GM12878 (cell line): ENCODE measurements around the gene TRPM3. TPM values are rescaled to one million over a fixed set of nuclear protein-coding genes. Genes with fewer than 3 reads are reported as not detected.

Source experiments
- ATAC-seq: fragments of 200-7000 bp; cut with Tn5 transposase; 3 replicates; pipeline ENCODE4 v1.9.1; 2020; ENCODE audit warnings: mild to moderate bottlenecking, moderate library complexity
- BruUV-seq: library from RNA; stranded (reverse); fragments of 400-500 nt; replicated peaks from 2 replicates; lab custom pipeline; 2021; lab: Mats Ljungman, UMichigan
- CTCF ChIA-PET: fragments of 300-600 bp; sonication (Branson Sonifier 250); formaldehyde crosslinking; extraction: SDS; loops from one replicate; lab custom pipeline; 2021; ENCODE audit warnings: inconsistent platforms; lab: Yijun Ruan, JAX
- POLR2A ChIA-PET: fragments of 350-600 bp; formaldehyde crosslinking; extraction: SDS; loops from one replicate; lab custom pipeline; 2021; ENCODE audit warnings: inconsistent platforms; lab: Charles Lee
- RAD21 ChIA-PET: fragments of 300-600 bp; sonication (Branson Sonifier 250); formaldehyde crosslinking; loops from one replicate; lab custom pipeline; 2023; ENCODE audit warnings: antibody characterized with exemption; ENCODE audit not compliant: unreplicated experiment; lab: Charles Lee
- SMC1A ChIA-PET: fragments of 300-600 bp; sonication (Branson Sonifier 250); formaldehyde crosslinking; loops from one replicate; lab custom pipeline; 2023; ENCODE audit not compliant: unreplicated experiment, uncharacterized antibody; lab: Charles Lee
- DNase-seq: peaks from one replicate; pipeline ENCODE4 v3.0.0-alpha.2; 2011; ENCODE audit warnings: low read depth, low spot score
- FAIRE-seq: peaks from 3 replicates; lab custom pipeline; 2011; peaks lifted over from hg19 to GRCh38; lab: Jason Lieb, UNC
- H2AFZ ChIP-seq: 2 replicates; pipeline ENCODE4 v1.6.0; 2011; ENCODE audit warnings: low read depth, low read length, control low read depth; ENCODE audit not compliant: control insufficient read depth
- H3K27ac ChIP-seq: 2 replicates; pipeline ENCODE4 v1.5.1; 2011; ENCODE audit warnings: control low read depth; ENCODE audit not compliant: control insufficient read depth, insufficient read depth
- H3K27me3 ChIP-seq, 2 experiments: replicated peaks in 1 of 2; 2 replicates each; pipeline versions ENCODE4 v1.6.0 to v1.6.1; 2011; ENCODE audit warnings: low read length in 1 of 2; ENCODE audit not compliant: control insufficient read depth in 2 of 2, insufficient read depth in 2 of 2
- H3K36me3 ChIP-seq, 2 experiments: 2 replicates each; pipeline ENCODE4 v1.5.1; 2011; ENCODE audit warnings: low read length in 1 of 2; ENCODE audit not compliant: control insufficient read depth in 2 of 2, insufficient read depth in 2 of 2
- H3K4me1 ChIP-seq: 2 replicates; pipeline ENCODE4 v1.6.1; 2011; ENCODE audit warnings: mild to moderate bottlenecking, low read length, moderate library complexity, mixed read lengths; ENCODE audit not compliant: control insufficient read depth, insufficient read depth
- H3K4me2 ChIP-seq: 2 replicates; pipeline ENCODE4 v1.6.0; 2011; ENCODE audit warnings: control low read depth; ENCODE audit not compliant: control insufficient read depth, insufficient read depth
- H3K4me3 ChIP-seq: fragments of 200-600 bp; sonication (generic); 2 replicates; pipeline ENCODE4 v1.5.1; 2016
- H3K79me2 ChIP-seq: 2 replicates; pipeline ENCODE4 v1.6.0; 2011; ENCODE audit warnings: low read length; ENCODE audit not compliant: control insufficient read depth, insufficient read depth
- H3K9ac ChIP-seq: 2 replicates; pipeline ENCODE4 v1.8.0; 2011; ENCODE audit warnings: low read length, control low read depth, mixed read lengths; ENCODE audit not compliant: control insufficient read depth, insufficient read depth
- H3K9me3 ChIP-seq: replicated peaks from 3 replicates; pipeline ENCODE4 v1.5.1; 2011; ENCODE audit warnings: mild to moderate bottlenecking, low read length; ENCODE audit not compliant: control insufficient read depth, insufficient read depth
- H4K20me1 ChIP-seq: 2 replicates; pipeline ENCODE4 v1.6.0; 2011; ENCODE audit not compliant: control insufficient read depth, insufficient read depth
- BHLHE40 ChIP-seq, 2 experiments: fragments of 450-650 bp in 1 of 2; IDR thresholded peaks; 2 replicates each; pipeline ENCODE4 v1.6.1; 2011 to 2017; ENCODE audit warnings: low read depth in 2 of 2, borderline replicate concordance in 1 of 2, improper control_type of control experiment in 1 of 2, low read length in 1 of 2, mild to moderate bottlenecking in 1 of 2
- CEBPB ChIP-seq, 2 experiments: fragments of 150-350 bp in 1 of 2; IDR thresholded peaks; 2 replicates each; pipeline ENCODE4 v1.6.1; 2012 to 2014; ENCODE audit warnings: low read depth in 2 of 2, low read length in 2 of 2, borderline replicate concordance in 1 of 2, inconsistent platforms in 1 of 2
- CHD1 ChIP-seq: IDR thresholded peaks from 2 replicates; pipeline ENCODE4 v1.6.1; 2012; ENCODE audit warnings: low read depth, low read length, improper control_type of control experiment
- DPF2 ChIP-seq: fragments of 450-650 bp; IDR thresholded peaks from 2 replicates; pipeline ENCODE4 v1.6.1; 2017; ENCODE audit warnings: mild to moderate bottlenecking
- FOS ChIP-seq: IDR thresholded peaks from 3 replicates; pipeline ENCODE4 v1.6.1; 2011; ENCODE audit warnings: borderline replicate concordance; ENCODE audit not compliant: insufficient read length; ENCODE audit errors: extremely low read depth
- FOXM1 ChIP-seq: IDR thresholded peaks from 2 replicates; pipeline ENCODE4 v1.6.1; 2012; ENCODE audit warnings: low read depth, mild to moderate bottlenecking, inconsistent platforms, low read length, moderate library complexity
- MEF2B ChIP-seq: fragments of 450-650 bp; IDR thresholded peaks from 2 replicates; pipeline ENCODE4 v1.6.1; 2018; ENCODE audit warnings: mild to moderate bottlenecking, moderate library complexity; ENCODE audit not compliant: partially characterized antibody, poor library complexity, severe bottlenecking
- MTA2 ChIP-seq: fragments of 450-650 bp; IDR thresholded peaks from 2 replicates; pipeline ENCODE4 v1.6.1; 2016; ENCODE audit warnings: low read depth, mild to moderate bottlenecking, moderate library complexity
- RFX5 ChIP-seq: IDR thresholded peaks from 2 replicates; pipeline ENCODE4 v1.6.1; 2011; ENCODE audit warnings: low read depth, low read length, improper control_type of control experiment
- SMARCA5 ChIP-seq: fragments of 450-650 bp; IDR thresholded peaks from 2 replicates; pipeline ENCODE4 v1.6.1; 2017; ENCODE audit warnings: mild to moderate bottlenecking
- SMC3 ChIP-seq: IDR thresholded peaks from 2 replicates; pipeline ENCODE4 v1.6.1; 2011; ENCODE audit warnings: low read length, improper control_type of control experiment, borderline replicate concordance
- SUPT20H ChIP-seq: IDR thresholded peaks from 2 replicates; pipeline ENCODE4 v1.6.1; 2011; ENCODE audit warnings: low read depth, mild to moderate bottlenecking, low read length, moderate library complexity, borderline replicate concordance; ENCODE audit not compliant: control insufficient read depth
- SUZ12 ChIP-seq: fragments of 200-600 bp; sonication (generic); IDR thresholded peaks from one replicate; pipeline ENCODE4 v1.6.1; 2018; ENCODE audit warnings: antibody characterized with exemption, mild to moderate bottlenecking; ENCODE audit not compliant: unreplicated experiment
- ZNF207 ChIP-seq: fragments of 450-650 bp; IDR thresholded peaks from 2 replicates; pipeline ENCODE4 v1.6.1; 2014; ENCODE audit warnings: antibody characterized with exemption, mild to moderate bottlenecking, borderline replicate concordance
- WGBS: methylation state at CpG from one replicate; pipeline ENCODE4 v1.1.6; 2016; ENCODE audit warnings: low lambda C conversion rate; ENCODE audit not compliant: insufficient replicate concordance, insufficient coverage; ENCODE audit errors: missing lambda C conversion rate; 5-methylcytosine and 5-hydroxymethylcytosine counted together
- in situ Hi-C: fragments of 300-500 bp; cut with MboI; formaldehyde crosslinking; loops from 9 replicates; pipeline ENCODE4 v1.14.3; 2018; ENCODE audit warnings: mixed read lengths
- intact Hi-C: fragments of 100-400 bp; cut with micrococcal nuclease; formaldehyde crosslinking; loops from one replicate; pipeline ENCODE4 v1.14.2; 2022; ENCODE audit not compliant: unreplicated experiment
- polyA plus RNA-seq, 11 experiments: library from polyadenylated mRNA; depleted of rRNA in 4 of 11; unstranded in 6 of 11; stranded (reverse) in 5 of 11; fragments of >200 nt; fragmentation: Nextera tagmentation in 4 of 11; fragmentation: Illumina TruSeq in 1 of 11; extraction: Ambion mirVana in 4 of 11; extraction: Trizol in 1 of 11; gene quantifications; 1 replicate in 1 of 11; 2 replicates in 10 of 11; pipeline versions ENCODE4 v1.2.1 to v1.2.3, GENCODE V29; 2011 to 2016; ENCODE audit warnings: inconsistent platforms in 2 of 11, missing spikeins in 2 of 11, low read depth in 1 of 11
- total RNA-seq, 4 experiments: library from RNA; depleted of rRNA in 3 of 4; stranded (reverse); fragments of >200 nt in 3 of 4; fragmentation: Illumina TruSeq in 1 of 4; extraction: Trizol in 1 of 4; gene quantifications; 2 replicates each; pipeline versions ENCODE4 v1.2.1 to v1.2.3, GENCODE V29; 2013 to 2021

The TRPM3 gene
- total and polyA plus RNA-seq, 10 of the 15 experiments (the other 5 are each of a cell fraction or from before 2014, with no cell fraction given) = not detected

GRCh38 chr9:71096421-71097108, 24.9 kb downstream of the TRPM3 start:
- POLR2A ChIA-PET = no interaction called here
- Histone ChIP-seq H3K79me2 (no peaks in the 10 kb centered on the region), H4K20me1 (no peaks in the 10 kb centered on the region), H3K9me3 (no peaks in the 10 kb centered on the region), H3K27ac (no peak overlapping the region), H3K36me3 (no peaks in the 10 kb centered on the region), H3K9ac (no peak overlapping the region), H3K4me1 (no peaks in the 10 kb centered on the region), H3K4me2 (no peak overlapping the region), H2AFZ (no peak overlapping the region), H3K27me3 (no peaks in the 10 kb centered on the region), H3K4me3 (no peak overlapping the region)
- ATAC-seq (no peak), DNase-seq (no peak), FAIRE-seq (no peak)
- in situ Hi-C loops (no loop called here), intact Hi-C loops (no loop called here)
- TF ChIP-seq RFX5 (no peak), MTA2 (no peak), CEBPB (IDR thresholded peaks at IDR 0.05; ENCODE audit: borderline replicate concordance in 1 of 2, low read depth in 2 of 2, low read length in 2 of 2) (no peak), FOS (no peak), ZNF207 (no peak), MEF2B (no peak), CHD1 (no peak), SUPT20H (no peak), SUZ12 (no peak), DPF2 (no peak), SMC3 (no peak), FOXM1 (no peak), BHLHE40 (IDR thresholded peaks at IDR 0.05; ENCODE audit: borderline replicate concordance in 1 of 2, low read depth in 2 of 2, low read length in 1 of 2) (no peak), SMARCA5 (no peak)
- CTCF ChIA-PET = interaction anchor here (0.6 kb wide), 1 partner anchor 429 kb away, joined by 3 read pairs; no protein-coding TSS in a partner anchor
- WGBS = 60% methylated on average over 5 of the region's 5 CpGs
- BruUV-seq = no TSS peak
- RAD21 ChIA-PET = no interaction called here
- SMC1A ChIA-PET = no interaction called here
